Measurements from ENCODE around the gene OTX1.

OTX1 gene

DNA sequence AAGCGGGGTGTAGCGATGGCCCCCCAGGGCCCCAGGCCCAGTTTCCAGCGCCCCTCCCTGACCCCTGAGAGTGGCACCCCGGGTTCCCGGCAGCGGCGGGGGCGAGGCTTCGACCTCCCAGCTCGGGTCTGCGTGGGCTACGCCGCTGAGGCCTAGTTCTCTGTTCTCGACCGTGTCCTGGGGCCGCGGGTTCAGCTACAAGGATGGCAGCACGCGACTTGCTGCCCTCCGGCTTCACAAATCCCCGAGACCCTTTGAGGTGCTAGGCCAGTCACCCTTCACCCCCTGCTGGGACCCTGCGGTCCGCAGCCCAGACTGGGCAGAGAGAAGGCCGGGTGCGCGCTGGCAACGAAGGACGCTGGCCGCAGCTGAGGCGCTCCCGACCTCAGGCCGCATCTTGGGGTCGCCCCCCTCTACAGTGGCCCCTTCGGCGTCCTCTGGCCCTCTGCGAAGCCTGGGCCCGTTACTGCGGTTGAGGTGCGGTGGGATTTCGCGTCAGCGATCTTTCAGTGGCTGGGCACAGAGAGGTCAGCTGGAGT lies 1.2 kb downstream of the OTX1 start:
- H3K27me3 ChIP-seq (ENCODE audit: insufficient read depth, low read length), result no peaks in the 10 kb centered on the region
- no peaks in the 10 kb centered on the region for H3K9me3 ChIP-seq (ENCODE audit: low read length)
- peak overlapping the region; percentile 85 for H3K9ac ChIP-seq (ENCODE audit: low read length)
- no peaks in the 10 kb centered on the region for H4K20me1 ChIP-seq (ENCODE audit: insufficient read depth, low read length)
- TF ChIP-seq EZH2 (IDR thresholded peaks at IDR 0.05; ENCODE audit: borderline replicate concordance, low read length), result no peak
- TF ChIP-seq, protein P1, sequence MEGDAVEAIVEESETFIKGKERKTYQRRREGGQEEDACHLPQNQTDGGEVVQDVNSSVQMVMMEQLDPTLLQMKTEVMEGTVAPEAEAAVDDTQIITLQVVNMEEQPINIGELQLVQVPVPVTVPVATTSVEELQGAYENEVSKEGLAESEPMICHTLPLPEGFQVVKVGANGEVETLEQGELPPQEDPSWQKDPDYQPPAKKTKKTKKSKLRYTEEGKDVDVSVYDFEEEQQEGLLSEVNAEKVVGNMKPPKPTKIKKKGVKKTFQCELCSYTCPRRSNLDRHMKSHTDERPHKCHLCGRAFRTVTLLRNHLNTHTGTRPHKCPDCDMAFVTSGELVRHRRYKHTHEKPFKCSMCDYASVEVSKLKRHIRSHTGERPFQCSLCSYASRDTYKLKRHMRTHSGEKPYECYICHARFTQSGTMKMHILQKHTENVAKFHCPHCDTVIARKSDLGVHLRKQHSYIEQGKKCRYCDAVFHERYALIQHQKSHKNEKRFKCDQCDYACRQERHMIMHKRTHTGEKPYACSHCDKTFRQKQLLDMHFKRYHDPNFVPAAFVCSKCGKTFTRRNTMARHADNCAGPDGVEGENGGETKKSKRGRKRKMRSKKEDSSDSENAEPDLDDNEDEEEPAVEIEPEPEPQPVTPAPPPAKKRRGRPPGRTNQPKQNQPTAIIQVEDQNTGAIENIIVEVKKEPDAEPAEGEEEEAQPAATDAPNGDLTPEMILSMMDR (IDR thresholded peaks at IDR 0.05; ENCODE audit: low read length), result no peak
- no peak overlapping the region for H2AFZ ChIP-seq (ENCODE audit: low read length)
- H3K36me3 ChIP-seq (ENCODE audit: insufficient read depth, low read length), result peaks cover 24% of the 10 kb centered on the region
- H3F3A ChIP-seq (ENCODE audit: insufficient read depth, low read length), result no peaks in the 10 kb centered on the region
- H3K9me2 ChIP-seq (ENCODE audit: low read depth, low read length), result no peaks in the 10 kb centered on the region
- H3K4me2 ChIP-seq (ENCODE audit: low read length), result peak overlapping the region; percentile 63
- H3K4me1 ChIP-seq (ENCODE audit: insufficient read depth, low read length, severe bottlenecking), result peaks cover 47% of the 10 kb centered on the region
- H3K4me3 ChIP-seq (ENCODE audit: low read depth, low read length, poor library complexity, severe bottlenecking), result peak overlapping the region; percentile 84
- H3K79me2 ChIP-seq (ENCODE audit: insufficient read depth, low read length), result no peaks in the 10 kb centered on the region
- H3K27ac ChIP-seq (ENCODE audit: low read depth, low read length, poor library complexity, severe bottlenecking), result no peak overlapping the region

DNA sequence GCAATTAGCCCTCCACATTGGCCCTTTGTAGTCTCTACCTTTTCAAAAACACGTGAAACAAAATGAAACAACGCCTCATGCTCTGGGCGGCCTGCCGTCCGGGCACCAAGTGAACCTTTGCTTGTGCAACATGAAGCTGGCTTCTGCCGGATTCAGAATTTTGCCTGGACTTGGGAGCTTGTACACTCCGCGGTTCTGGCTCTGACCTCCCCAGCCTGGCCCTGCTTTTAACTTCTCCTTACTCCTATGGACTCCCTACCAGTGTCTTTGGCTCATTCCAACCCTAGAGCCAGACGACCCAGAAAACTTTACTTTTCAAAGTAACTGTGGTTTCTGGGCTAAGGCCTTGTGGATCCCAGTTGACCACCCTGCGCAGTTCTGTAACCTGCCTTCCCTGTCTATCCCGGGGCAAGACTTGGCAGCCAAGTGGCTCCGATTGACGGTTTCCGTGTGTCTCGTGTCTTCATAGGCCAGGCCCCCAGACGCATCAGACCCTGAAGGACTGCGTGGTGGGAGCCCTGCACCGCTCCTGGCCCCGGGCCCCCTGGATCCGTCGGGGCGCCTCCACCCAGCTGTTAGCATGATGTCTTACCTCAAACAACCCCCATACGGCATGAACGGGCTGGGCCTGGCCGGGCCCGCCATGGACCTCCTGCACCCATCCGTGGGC lies 1.9 kb downstream of the OTX1 start:
- Histone ChIP-seq H3F3A (ENCODE audit: insufficient read depth, low read length) (no peaks in the 10 kb centered on the region), H3K27me3 (ENCODE audit: insufficient read depth, low read length) (no peaks in the 10 kb centered on the region), H3K9me2 (ENCODE audit: low read depth, low read length) (no peaks in the 10 kb centered on the region), H3K27ac (ENCODE audit: low read depth, low read length, poor library complexity, severe bottlenecking) (no peak overlapping the region), H3K4me3 (ENCODE audit: low read depth, low read length, poor library complexity, severe bottlenecking) (peak overlapping the region; percentile 84), H3K4me2 (ENCODE audit: low read length) (peak overlapping the region; percentile 63; the same call in 1 of the 2 replicates), H3K9me3 (ENCODE audit: low read length) (no peaks in the 10 kb centered on the region), H3K4me1 (ENCODE audit: insufficient read depth, low read length, severe bottlenecking) (peaks cover 46% of the 10 kb centered on the region), H3K9ac (ENCODE audit: low read length) (no peak overlapping the region), H2AFZ (ENCODE audit: low read length) (no peak overlapping the region), H3K79me2 (ENCODE audit: insufficient read depth, low read length) (no peaks in the 10 kb centered on the region), H3K36me3 (ENCODE audit: insufficient read depth, low read length) (peaks cover 29% of the 10 kb centered on the region), H4K20me1 (ENCODE audit: insufficient read depth, low read length) (no peaks in the 10 kb centered on the region)
- TF ChIP-seq, protein P1 (IDR thresholded peaks at IDR 0.05; ENCODE audit: low read length), result no peak
- no peak for TF ChIP-seq EZH2 (IDR thresholded peaks at IDR 0.05; ENCODE audit: borderline replicate concordance, low read length)

DNA sequence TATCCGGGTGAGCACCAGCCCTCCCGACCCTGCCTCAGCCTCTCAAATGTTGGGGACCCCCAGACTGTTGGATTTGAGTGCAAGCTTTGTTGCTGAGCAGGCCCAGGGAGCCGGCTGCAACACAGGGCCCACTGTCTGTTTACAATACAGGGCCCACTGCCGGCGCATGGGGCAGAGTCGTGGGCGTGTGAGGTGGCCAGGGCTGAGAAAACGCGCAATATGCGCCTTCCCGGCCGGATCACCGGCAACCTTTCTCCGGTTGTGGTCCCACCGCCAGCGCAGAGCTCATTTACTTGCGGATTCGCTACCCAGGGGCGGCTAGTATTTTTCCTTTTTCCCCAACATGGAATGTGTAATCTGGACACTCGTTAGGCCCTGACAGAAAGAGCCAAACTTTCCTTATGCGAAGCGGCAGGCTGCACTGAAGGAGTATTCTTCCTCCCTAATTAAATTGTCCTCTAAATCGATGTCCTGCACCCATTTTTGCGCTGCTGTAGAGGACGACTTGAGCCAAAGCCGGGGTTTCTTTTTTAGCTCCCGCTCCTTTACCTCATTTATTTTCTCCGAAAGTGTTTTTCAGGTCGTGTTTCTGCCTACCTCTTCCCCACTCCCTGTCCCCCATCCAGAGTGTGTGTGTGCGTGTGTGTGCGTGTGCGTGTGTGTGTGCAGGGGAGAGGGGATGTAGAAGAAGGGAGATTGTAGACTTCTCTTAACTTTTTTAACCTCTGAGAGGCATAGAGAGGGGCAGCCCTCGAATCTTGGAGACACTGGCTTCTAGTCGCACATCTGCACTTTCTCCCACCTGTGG lies 2.7 kb downstream of the OTX1 start:
- no peak for TF ChIP-seq EZH2 (IDR thresholded peaks at IDR 0.05; ENCODE audit: borderline replicate concordance, low read length)
- TF ChIP-seq, protein P1 (IDR thresholded peaks at IDR 0.05; ENCODE audit: low read length), result no peak
- H3K4me2 ChIP-seq (ENCODE audit: low read length), result peak overlapping the region; percentile 53; the same call in 1 of the 2 replicates
- no peak overlapping the region for H3K9ac ChIP-seq (ENCODE audit: low read length)
- H3K27ac ChIP-seq (ENCODE audit: low read depth, low read length, poor library complexity, severe bottlenecking), result no peak overlapping the region
- H4K20me1 ChIP-seq (ENCODE audit: insufficient read depth, low read length), result no peaks in the 10 kb centered on the region
- peaks cover 32% of the 10 kb centered on the region for H3K36me3 ChIP-seq (ENCODE audit: insufficient read depth, low read length)
- no peaks in the 10 kb centered on the region for H3K79me2 ChIP-seq (ENCODE audit: insufficient read depth, low read length)
- H3K27me3 ChIP-seq (ENCODE audit: insufficient read depth, low read length), result no peaks in the 10 kb centered on the region
- no peaks in the 10 kb centered on the region for H3K9me2 ChIP-seq (ENCODE audit: low read depth, low read length)
- H3K4me1 ChIP-seq (ENCODE audit: insufficient read depth, low read length, severe bottlenecking), result peaks cover 44% of the 10 kb centered on the region
- no peaks in the 10 kb centered on the region for H3K9me3 ChIP-seq (ENCODE audit: low read length)
- peak overlapping the region; percentile 24 for H3K4me3 ChIP-seq (ENCODE audit: low read depth, low read length, poor library complexity, severe bottlenecking)
- H3F3A ChIP-seq (ENCODE audit: insufficient read depth, low read length), result no peaks in the 10 kb centered on the region
- no peak overlapping the region for H2AFZ ChIP-seq (ENCODE audit: low read length)

All from OCI-LY1 (cell line).